HG02970 (cell line): ENCODE data around the gene RAX.

Experiments
- ATAC-seq: cut with Tn5 transposase; IDR thresholded peaks from one replicate; pipeline ENCODE4 v1.9.1; 2021; ENCODE audit warnings: mild to moderate bottlenecking, moderate library complexity, moderate number of reproducible peaks; ENCODE audit not compliant: unreplicated experiment, low FRiP score

RAX gene

GRCh38 chr18:59272891-59273758 lies at the start of gene RAX:
TSS of gene RAX (minus strand) at chr18:59273454. CDS start at chr18:59273206, 248 bp downstream.
- no peak for ATAC-seq

DNA sequence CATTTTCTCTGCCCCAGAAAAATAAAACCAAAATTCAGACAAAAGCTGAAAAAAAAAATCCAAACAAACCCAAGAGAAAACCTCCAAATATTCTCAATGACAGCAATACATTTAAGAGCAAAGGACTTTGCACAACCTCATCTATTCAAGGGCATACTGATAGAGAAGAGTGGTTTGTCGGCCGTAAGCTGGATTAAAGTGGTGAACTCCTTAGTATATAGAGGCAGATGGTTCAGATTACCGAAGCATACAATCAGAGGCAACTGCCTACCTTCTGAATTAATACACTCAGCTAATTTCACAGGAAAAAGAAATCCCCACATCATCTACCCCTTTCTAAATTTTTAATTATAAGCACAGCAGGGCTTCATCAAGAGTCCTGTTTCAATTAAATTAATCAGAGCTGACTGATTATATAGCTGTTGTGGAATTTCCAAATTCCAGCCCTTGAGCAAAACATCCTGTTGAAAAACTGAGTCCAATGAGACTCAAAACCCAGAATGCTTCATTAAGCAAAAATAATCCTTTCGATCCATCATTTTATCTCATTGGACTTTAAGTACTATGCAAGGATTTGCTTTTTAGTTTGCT lies 45.3 kb upstream of the RAX start, which contains the start of gene CPLX4:
CPLX4 (minus strand) TSS at position 190 of the 591 bp plus-strand sequence; CDS start at position 3, 187 bp downstream.
- no peak for ATAC-seq

GRCh38 chr18:59311631-59312030 lies 38.4 kb upstream of the RAX start:
- ATAC-seq, result no peak

DNA sequence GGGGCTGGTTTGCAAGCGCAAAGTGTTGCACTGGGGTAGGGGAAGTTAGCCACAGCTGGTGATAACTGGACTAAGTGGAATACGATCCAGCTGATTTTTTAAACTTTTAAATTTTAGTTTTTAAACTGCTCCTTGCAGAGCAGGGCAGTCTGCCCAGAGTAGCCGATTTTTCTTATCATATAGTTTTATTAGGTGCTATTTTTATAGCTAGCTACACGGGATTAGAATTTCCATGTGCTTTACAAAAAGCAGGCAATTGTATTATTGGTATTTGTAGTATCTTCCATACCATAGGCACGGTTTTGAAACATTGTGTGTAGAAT lies 35.6 kb upstream of the RAX start:
- no peak for ATAC-seq

DNA sequence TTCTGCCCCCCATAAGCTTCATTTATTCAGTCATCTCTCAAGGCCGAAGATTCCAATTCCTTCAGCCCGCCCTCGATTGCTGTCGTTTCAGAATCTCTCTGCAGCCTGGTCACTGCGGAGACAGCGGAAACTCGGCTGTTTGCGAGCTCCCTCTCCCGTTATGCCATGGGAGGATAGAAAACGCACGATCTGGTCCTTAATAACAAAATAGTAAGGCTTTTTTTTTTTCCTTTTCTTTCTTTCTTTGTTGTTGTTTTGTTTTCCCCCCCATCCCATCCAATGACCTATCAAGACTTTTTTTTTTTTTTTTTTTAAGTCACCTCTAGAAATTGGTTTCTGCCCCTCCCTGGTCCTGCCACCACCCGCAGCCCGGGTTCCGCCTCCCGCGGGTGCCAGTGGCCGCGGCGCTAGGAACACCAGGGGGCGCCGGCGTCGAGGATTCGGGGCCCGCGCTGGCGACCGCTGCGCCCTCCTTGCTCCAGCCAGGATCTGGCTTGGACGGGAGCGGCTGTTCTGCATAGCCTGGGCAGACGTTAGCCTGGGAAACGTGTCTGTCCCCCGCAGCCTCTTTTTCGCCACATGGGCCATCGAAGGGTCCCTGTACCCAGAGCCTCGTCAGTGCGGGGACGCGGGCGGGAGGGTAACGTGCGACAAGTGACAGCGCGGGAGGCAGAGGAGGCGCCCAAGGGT lies 35.1 kb upstream of the RAX start:
- no peak for ATAC-seq

DNA sequence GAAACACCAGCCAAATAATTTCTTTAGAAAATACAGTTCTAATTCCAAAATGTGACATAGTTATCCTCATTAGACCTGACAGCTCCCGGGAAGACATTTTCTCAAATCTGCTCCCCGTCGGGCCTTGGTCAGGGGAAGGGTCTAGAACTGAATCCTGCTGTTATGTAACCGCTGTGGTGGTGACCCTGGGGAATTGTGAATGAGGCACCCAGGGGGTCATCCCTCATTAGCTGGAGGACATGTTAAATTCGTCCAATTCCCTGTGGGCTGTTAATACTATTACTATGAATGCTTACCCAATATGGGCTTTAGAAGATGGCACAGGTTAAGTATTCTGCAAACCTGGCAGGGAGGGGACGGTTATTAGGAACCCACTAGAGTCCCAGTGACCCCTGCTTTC lies 33.4 kb upstream of the RAX start:
- no peak for ATAC-seq

GRCh38 chr18:59305295-59305694 lies 32.0 kb upstream of the RAX start:
- no peak for ATAC-seq

DNA sequence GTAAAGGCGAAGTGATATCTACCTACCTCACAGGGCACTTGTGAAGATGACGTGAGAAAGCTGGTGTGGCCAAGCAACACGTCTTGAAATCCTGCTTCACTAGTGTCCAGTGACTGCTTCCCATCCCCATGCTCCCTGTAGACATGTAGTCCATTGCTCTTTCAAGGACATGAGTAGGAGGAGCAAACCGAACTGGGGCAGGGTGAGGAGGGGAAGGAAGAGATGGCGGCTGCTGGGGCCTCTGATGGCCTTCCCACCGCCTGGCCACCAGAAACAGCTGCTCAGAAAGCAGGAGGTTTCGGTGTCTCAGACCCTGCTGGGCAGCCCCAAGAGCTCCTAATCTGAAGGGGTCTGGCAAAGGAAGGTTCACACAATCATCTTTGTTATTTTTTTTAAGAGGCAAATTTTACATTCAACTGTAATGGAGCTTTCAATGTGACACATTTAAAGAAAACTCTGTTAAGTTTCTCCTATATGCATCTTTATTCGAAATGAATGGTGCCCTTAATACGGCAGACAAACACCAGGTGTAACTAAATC lies 30.5 kb upstream of the RAX start:
- ATAC-seq, result no peak

DNA sequence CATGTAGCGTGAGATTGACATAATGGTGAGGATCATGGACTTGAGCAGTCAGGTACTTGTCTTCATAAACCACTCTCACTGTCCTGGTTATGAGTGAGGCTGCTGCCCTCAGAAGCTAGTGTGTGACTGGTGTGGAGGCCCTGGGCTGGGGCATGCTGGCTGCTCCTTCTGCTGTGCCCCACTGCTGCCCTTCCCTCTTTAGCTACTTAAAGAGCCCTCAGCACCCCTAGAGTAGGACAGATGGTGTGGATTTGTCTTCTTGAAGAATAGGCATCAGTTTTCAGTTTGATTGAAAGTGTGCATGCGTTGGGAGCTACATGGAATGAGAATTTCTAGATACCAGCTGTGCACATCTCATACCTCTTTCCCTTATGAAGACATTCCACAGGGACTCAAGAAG lies 29.8 kb upstream of the RAX start:
- ATAC-seq, result no peak

DNA sequence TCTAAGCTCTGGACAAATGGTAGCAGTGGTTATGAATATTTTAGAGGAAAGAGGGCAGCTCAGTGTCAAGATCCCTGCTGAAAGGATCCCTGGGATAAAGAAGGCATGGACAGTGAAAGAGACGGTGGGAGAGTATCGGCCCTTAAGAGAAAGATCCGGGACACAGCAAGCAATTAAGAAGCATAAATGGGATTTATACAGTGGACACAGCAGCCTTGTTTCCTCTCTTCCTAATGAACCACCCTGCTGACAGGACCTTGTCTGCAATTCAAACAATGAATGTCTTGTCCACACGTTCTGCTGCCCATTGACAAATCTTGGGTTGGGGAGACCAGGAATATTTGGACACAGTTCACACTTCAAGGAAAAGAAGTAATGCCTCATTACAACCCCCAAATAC lies 28.7 kb upstream of the RAX start:
- no peak for ATAC-seq

GRCh38 chr18:59300676-59301285 lies 27.5 kb upstream of the RAX start:
- no peak for ATAC-seq

- no peak for ATAC-seq
Measured at GRCh38 chr18:59298871-59299270, 25.6 kb upstream of the RAX start.

GRCh38 chr18:59293317-59293716 lies 20.1 kb upstream of the RAX start:
- ATAC-seq, result no peak

DNA sequence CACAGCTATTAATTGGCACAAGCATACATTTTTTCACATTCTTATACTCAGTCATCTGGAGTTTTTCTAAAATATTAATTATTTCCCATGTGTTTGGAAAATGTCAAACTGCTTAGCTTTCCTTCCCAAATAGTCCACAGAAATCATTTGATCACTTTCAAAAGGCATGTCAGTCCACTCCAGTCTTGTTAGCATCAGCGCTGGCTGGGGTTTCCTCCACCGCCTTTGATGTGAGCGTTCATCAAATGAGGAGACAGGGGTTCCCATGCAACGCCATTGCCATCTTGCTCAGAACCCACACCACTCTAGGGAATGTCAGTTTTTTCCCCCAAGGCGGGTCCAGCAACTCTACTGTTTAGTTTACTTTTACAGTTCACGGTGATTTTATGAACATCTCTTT lies 13.1 kb upstream of the RAX start:
- no peak for ATAC-seq

DNA sequence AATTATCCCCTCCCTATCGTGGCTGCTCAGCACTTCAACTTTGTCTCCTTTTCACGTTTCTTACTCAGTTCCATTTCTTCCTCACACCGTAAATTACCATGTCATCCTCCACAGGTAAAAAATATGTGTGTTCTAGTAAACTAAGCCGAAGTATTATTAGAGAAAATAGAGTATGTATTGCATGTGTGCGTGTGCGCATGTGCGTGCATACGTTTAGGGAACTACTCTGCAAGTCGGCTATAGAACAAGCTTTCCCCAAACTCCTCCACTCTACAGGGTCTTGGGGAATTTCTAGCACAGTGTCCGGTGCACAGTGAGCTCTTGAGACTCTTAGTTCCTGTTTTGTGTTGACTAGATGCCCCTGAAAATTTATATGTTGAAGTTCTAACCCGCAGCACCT lies 9.1 kb upstream of the RAX start:
- no peak for ATAC-seq

DNA sequence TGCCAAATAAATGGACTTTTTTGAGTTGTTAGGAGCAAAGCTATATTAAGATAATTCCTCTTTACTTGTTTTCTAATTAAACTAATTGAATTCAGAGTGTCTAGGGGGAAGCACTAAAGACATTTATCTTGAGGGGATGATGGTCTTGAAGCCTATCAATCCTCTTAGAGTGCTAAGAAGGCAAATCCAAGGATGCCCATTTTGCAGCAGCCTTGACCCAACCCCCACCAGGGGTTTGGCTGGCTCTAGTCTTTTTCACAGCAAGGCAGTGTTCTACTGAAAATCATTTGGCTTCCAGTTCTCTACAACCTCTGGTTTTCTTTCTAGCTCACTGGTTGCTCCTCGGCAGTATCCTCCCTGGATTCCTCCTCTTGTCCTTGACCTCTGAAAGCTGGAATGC lies 6.5 kb upstream of the RAX start:
- no peak for ATAC-seq

DNA sequence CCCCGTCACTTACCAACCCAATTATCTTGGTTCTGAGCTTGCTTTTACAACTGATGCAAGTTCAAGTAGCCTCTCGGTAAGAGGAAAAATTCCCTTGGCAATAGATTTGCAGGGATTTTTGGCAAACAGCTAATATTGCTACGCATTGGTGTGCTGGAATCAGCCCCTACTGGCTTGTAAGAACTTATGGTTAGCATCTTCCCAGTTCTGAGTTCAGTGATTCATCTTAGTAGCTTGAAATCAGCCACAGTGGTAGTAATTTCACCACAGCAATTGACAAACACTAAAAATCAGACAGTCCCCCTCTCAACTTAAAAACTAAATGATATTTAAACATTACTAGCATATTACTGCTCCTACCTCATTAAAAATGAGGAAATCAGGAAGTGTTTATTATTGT lies 5.9 kb upstream of the RAX start:
- no peak for ATAC-seq

- no peak for ATAC-seq
Measured at GRCh38 chr18:59278793-59279192, 5.5 kb upstream of the RAX start.

DNA sequence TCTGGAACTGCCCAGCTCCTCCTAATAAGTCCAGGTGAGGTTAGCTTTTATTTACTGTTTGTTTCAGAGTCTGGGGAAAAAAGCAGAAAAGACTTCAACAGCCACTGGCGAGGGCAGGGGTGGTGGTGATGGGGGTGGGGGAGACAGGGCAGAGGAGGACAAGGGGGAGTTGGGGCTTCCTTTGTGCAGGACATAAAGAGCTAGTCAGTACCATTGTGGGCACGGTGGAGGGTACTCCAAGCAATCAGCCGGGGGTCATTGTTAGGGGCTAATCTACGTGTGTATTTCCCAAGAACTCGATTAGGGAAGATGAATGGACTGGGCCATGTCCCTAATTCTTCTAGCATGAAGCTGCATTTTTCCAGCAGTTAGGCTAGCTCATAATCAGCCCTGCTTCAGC lies 2.8 kb upstream of the RAX start:
- ATAC-seq, result no peak

- no peak for ATAC-seq
Measured at GRCh38 chr18:59275406-59275949, 2.2 kb upstream of the RAX start.

- no peak for ATAC-seq
Measured at GRCh38 chr18:59274533-59274928, 1.3 kb upstream of the RAX start.
